ENCODE results near the gene PHF12. TPM values are rescaled to one million over a fixed set of nuclear protein-coding genes. Genes with fewer than 3 reads are reported as not detected.

Gene PHF12
- 32.0 to 42.7 TPM (median 34.3 TPM) in 5 replicates for total RNA-seq (2022; extraction: Qiagen RNA extraction; ENCODE audit: low read depth)

DNA sequence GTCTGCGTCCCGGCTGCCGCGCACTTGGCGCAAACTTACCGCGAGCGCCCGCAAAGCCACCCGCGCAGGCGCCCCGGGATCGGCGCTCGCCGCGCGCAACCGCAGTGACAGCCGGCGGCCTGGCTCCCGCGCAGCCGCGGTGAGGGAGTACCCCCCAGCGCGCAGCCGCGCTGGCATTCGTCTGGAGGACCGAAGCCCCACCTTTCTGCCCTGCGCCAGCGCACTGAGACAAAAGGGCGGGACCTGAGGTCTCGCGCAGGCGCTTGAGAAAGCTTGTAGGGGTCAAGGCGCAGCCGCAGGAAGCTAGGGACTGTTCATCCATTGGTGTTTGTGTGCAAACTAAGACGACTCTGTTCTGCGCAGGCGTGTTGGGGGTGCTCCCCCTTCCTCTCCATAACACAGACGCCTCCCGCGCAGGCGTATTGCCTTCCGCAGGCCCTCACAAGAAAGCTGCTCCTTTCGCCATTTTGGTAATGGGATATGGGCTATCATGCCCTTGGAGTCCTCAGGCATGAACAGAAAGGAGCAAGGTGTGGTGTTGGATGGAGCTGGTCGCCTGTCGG, at the start of gene PHF12:
PHF12 (minus strand) TSS at position 91 of the 563 bp plus-strand sequence. CDS start 558 bp downstream, outside the sequence.

DNA sequence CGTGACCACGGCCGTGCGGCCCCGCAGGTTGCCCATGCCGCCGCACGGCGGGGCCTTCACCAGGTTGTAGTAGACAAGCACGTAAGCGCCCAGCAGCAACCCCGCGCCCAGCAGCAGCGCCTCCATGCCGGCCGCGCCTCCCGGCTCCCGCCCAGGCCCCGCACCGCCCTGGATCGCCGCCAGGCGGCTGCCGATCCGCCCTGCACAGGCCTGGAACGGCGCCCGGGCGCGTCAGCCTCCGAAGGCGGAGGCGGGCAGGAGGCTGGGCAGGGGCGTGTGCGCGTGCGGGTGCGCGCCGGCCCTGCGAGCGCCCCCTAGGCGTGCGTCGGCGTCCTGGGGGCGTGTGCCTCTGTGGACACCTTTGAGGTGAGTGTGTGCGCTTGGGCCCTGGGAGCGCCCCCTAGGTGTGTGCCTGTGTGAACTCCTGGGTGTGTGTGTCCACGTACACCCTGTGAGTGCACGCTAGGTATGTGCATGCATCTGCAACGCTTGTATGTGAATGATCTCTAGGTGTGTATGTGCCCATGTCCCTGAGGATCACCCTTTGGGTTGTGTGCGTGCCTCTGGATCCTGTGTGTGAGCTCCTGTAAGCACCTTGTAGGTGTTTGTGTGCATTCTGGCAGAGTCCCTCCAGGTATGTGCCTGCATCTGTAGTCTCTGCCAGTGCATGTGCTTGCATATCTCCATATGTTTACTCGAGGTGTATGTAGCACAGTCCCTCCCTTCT, 48.3 kb downstream of the PHF12 start, which contains the start of gene DHRS13:
DHRS13 (minus strand) TSS at position 261 of the 727 bp plus-strand sequence; CDS start at position 126, 135 bp downstream.

DNA sequence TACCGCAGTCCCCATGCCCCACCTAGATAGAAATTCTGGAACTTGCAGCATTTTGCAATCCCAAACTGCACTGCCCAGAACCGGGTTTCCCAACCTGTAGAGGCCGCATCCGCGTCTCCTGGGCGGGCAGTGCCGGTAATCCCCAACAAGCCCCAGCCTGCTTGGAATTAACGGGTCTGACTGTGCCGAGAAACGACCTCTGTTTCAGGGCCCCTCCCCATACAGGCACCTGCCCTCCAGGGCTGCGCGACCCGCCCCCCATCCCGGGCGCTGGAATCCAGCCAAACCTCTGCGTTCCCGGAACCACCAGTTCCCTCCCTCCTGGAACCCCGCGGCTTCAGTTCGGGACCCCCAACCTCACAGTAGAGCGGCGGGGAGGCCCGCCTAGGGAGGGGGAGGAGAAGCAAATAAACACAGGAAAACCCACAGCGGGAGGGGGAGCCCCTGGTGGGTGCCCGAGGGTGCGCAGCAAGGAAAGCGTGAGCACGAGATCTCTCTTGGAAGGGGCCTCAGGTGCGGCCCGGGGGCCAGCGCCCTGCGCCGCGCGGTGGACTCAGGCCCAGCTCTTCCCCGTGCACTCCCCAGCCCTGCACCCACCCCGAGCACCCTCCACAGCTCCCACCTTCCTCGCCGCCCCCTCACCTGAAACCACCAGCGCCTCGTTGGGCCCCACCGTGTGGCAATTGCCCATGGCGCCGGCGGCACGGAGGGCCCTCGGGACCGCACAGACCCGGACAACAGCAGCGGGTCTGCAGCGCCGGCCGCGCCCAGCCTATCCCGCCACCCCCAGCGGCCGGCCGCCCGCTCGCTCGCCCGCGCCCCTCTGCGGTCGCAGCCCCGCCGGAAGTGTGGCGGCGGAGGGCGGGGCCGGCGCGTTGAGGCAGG, 54.2 kb downstream of the PHF12 start, which contains the start of gene FLOT2:
FLOT2 (minus strand) TSS at position 850 of the 885 bp plus-strand sequence; CDS start at position 691, 159 bp downstream.

Other genes starting within 250 kb of the PHF12 start
- gene PROCA1, start 239.6 kb downstream of the PHF12 start, total RNA-seq (2022; extraction: Qiagen RNA extraction; ENCODE audit: low read depth) = 1.0 to 1.7 TPM (median 1.1 TPM) in 5 replicates
- gene RAB34, start 233.7 kb downstream of the PHF12 start, total RNA-seq (2022; extraction: Qiagen RNA extraction; ENCODE audit: low read depth) = 233 to 267 TPM (median 261 TPM) in 5 replicates
- 1,965 to 2,250 TPM (median 2,168 TPM) in 5 replicates for gene RPL23A, start 231.5 kb downstream of the PHF12 start, total RNA-seq (2022; extraction: Qiagen RNA extraction; ENCODE audit: low read depth)
- 31.2 to 50.8 TPM (median 45.6 TPM) in 5 replicates for gene TLCD1, start 225.3 kb downstream of the PHF12 start, total RNA-seq (2022; extraction: Qiagen RNA extraction; ENCODE audit: low read depth)
- 4.1 to 4.9 TPM (median 4.5 TPM) in 5 replicates for gene NEK8, start 222.7 kb downstream of the PHF12 start, total RNA-seq (2022; extraction: Qiagen RNA extraction; ENCODE audit: low read depth)
- gene TRAF4, start 207.5 kb downstream of the PHF12 start, total RNA-seq (2022; extraction: Qiagen RNA extraction; ENCODE audit: low read depth) = 70.5 to 86.4 TPM (median 76.4 TPM) in 5 replicates
- 19.4 to 22.2 TPM (median 21.7 TPM) in 5 replicates for gene FAM222B, start 108.7 kb downstream of the PHF12 start, total RNA-seq (2022; extraction: Qiagen RNA extraction; ENCODE audit: low read depth)
- 83.5 to 92.0 TPM (median 85.0 TPM) in 5 replicates for gene ERAL1, start 96.5 kb downstream of the PHF12 start, total RNA-seq (2022; extraction: Qiagen RNA extraction; ENCODE audit: low read depth)
- 71.6 to 82.0 TPM (median 73.7 TPM) in 5 replicates for gene FLOT2, start 53.8 kb downstream of the PHF12 start, total RNA-seq (2022; extraction: Qiagen RNA extraction; ENCODE audit: low read depth)
- 4.4 to 6.1 TPM (median 5.4 TPM) in 5 replicates for gene DHRS13, start 48.4 kb downstream of the PHF12 start, total RNA-seq (2022; extraction: Qiagen RNA extraction; ENCODE audit: low read depth)
- gene SEZ6, start 54.5 kb upstream of the PHF12 start, total RNA-seq (2022; extraction: Qiagen RNA extraction; ENCODE audit: low read depth) = 0.05 to 0.11 TPM in 2 of 5 replicates, not detected in the others
- gene PIPOX, start 91.6 kb upstream of the PHF12 start, total RNA-seq (2022; extraction: Qiagen RNA extraction; ENCODE audit: low read depth) = 0.06 to 0.30 TPM (median 0.29 TPM) in 3 of 5 replicates, not detected in the others
- 25.5 to 35.1 TPM (median 32.3 TPM) in 5 replicates for gene MYO18A, start 228.9 kb upstream of the PHF12 start, total RNA-seq (2022; extraction: Qiagen RNA extraction; ENCODE audit: low read depth)

Data from A549 treated with DMSO at 1 μM for 4 hours (cell line).